NCI-H2107 (cell line): ENCODE measurements around the gene SEPTIN7.
"Not testable (repeated sequence)": the region's sequence is repeated elsewhere in the genome, so short reads cannot be mapped to it uniquely, and the experiment has no call there.

Source experiments
- DNase-seq: peaks from one replicate; lab custom pipeline; 2025; lab: John Stamatoyannopoulos, UW

SEPTIN7 gene

DNA sequence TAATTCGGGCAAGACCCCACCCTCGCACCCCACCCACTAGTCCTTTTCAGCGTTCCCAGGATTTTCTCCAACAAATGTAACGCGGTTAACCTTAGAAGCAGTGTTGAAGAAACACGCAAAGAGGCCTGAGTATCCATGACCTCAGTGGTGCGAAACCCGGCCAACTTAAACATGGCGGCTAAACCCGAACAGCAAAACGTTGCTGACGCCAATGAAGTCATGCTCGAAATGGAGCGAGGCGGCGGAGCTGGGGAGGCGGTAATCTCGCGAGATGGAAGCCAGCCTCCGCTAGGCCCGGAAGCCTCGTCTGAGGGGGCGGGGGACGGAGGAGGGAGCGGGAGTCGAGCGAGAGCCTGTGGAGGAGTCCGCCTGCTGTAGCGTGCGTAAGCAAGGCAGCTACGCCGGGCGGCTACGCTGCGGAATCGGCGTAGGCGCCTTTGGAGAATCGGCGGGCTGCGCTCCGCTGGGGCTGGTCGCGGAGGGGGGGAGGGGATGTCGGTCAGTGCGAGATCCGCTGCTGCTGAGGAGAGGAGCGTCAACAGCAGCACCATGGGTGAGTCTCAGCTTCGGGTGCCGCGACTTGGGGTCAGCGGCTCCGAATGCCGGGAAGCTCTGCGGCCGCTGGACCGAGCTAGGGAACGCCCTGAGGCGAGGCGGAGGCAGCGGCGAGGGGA is at the start of gene SEPTIN7:
Gene SEPTIN7 (plus strand): TSS at position 340 of the 674 bp plus-strand sequence. CDS start 153 bp downstream, at position 493.
- peak; percentile 99 for DNase-seq

DNA sequence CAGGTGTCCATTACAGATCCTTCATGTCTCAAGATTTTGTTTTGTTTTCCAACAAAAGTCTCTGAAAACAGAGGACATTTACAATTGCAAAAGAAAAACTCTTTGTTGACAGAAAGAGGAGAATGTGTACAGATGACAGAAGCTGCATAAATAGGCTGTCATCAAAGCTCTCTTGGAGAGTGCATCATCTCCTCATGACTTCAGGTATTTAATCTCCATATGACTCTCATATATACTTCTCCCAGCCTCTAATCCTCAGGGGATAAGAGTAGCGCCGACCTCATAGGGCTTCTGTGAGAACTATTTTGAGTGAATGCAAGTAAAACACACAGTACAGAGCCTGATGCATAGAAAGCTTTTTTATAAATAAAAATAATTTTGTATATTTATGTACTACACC is 48.1 kb upstream of the SEPTIN7 start:
- no peak for DNase-seq

DNA sequence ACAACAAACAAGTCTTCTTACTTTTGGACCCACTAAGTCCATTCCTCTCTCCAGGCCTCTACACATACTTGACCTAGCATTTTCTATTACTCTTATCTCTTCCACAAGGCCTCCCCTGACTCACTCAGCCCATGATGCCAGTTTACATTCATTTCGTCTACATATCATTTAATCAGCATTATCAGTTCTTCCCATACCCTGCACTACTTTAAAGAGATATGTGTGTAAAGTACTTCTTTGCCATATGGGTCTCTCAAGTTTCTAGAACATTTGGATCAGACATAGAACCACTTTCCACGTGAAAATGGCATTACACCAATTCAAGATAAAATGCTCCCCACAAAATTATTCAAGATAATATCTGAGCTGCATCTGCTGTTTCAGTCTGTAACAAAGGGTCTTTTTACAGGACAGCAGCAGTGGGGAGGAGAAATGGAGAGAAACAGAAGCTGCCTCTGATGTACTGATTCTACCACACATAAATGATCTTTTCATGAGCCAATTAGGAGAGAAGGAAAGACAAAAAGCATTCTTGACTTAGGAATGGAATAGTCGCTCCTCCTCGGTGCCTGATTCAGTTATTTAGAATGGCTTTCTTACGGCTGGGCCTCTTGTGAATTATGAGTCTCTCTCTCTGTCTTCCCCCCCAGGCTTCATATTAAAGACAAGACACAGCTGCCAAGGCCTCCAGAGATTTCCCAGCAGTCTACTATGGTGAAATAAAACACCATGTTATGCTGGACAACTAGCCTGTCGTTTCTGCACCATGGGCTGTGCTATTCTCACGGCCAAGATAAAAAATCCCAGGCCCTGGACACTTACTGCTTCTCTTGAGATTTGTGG is 46.9 kb upstream of the SEPTIN7 start:
- DNase-seq: no peak

DNA sequence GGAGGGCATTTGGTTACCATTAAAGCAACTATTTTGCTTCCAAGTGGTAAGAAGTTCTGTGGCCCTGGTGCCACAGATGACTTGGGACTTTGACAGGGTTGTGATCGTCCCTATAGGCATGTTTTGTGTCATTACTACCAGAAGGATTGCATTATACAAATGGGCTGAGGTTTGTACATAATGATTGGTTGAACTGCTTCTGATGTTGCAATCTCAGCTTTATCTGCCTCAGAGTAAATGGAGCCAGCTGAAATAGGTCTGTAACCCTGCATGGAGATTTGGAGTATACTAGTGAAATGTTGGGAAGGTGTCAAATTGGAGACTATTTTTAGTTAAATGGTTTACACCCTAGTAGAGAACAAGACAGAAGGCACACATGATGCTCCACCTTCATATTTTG is 46.1 kb upstream of the SEPTIN7 start:
- DNase-seq: no peak

DNA sequence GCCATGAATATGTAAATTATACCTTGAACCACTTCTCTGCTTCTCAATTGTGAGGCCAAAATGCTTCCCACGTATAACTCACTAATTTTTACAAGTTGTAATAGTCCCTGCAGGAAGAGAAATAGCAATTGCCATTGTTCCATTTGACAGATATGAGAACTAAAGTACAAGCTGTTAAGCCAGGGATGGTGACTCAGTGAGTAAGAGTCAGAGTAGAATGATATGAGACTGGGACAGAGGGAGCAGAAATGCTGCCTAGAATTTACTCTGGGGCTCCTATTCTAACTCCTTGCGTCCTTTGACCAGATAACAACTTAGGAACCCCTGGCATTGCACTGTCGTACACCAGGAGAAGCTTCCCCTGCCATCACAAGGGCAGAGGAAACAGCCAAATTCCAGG is 45.1 kb upstream of the SEPTIN7 start:
- DNase-seq: no peak

DNA sequence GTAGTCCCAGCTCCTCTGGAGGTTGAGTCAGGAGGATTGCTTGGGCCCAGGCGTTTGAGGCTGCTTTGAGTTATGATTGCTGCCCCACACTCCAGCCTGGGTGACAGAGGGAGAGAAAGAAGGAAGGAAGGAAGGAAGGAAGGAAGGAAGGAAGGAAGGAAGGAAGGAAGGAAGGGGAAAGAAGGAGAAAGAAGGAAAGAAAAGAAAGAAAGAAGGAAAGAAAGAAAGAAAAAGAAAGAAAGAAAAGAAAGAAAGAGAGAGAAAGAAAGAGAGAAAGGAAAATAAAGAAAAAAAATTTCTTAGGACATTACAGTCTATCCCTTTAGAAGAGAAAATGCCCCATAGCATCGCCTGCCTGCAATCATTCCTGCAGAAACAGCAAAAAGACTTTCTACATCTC is 44.4 kb upstream of the SEPTIN7 start:
- not testable (repeated sequence) for DNase-seq

DNA sequence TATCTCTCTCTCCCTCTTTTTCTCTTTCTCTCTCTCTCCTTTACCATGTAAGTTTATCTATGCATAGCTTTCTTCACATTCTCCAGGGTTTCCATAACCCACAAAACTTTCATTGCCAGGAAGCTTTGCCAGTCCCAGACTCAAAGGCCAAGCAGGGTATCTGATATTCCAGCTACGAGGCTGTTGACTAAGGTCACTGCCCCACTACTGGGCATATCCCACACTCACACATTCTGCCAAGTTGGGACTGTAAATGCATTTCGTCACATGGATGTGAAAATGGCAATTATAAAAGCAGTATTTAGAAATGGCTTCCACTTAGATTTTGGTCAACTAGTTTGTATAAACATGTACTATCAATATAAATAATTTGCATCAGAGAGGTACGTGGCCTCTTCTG is 43.3 kb upstream of the SEPTIN7 start:
- DNase-seq: no peak

DNA sequence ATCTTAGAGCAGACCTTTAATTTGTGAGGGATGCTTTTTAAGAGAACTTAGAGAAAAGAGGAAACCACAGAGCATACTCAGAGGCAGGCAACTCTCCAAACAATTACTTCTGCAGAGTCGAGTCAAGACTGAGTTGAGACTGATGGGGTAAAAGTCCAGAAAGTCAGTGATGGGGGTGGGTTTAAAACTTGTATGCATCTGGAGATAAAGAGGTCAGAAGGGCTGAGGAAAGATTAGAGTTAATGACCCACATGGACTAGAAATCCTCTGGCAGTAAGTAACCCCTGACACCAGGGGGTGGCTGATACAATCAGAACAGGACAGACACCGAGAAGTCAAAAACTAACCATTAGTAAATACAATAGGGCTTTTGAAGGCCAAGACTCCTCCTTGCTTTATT is 42.4 kb upstream of the SEPTIN7 start:
- DNase-seq: no peak

DNA sequence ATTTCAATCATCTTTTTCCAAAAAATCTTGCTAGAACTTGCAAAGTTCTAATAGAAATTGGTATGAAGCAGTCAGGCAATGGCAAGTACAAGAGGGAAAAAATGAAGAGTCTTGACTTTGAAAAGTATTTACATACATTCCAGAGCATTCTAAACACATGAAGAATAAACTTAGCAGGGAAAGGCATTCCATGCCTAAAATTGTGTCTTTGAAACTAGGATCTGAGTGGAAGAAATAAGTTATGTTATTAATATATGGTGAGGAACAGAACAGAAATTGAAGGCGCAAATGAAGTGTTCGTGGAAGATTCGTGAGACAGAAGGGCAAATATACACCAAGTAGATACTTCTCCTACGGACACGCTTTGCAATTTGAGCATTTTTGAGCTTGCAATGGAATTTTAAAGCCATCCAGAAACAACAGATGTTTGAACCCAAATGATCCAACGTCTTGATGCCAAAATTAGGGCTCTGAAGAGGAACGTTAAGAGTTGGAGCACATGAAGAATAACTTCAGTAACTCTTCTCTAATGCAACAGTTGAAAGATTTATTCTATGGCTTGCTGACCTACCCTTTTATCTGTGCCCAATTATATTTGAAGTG is 40.6 kb upstream of the SEPTIN7 start:
- no peak for DNase-seq

DNA sequence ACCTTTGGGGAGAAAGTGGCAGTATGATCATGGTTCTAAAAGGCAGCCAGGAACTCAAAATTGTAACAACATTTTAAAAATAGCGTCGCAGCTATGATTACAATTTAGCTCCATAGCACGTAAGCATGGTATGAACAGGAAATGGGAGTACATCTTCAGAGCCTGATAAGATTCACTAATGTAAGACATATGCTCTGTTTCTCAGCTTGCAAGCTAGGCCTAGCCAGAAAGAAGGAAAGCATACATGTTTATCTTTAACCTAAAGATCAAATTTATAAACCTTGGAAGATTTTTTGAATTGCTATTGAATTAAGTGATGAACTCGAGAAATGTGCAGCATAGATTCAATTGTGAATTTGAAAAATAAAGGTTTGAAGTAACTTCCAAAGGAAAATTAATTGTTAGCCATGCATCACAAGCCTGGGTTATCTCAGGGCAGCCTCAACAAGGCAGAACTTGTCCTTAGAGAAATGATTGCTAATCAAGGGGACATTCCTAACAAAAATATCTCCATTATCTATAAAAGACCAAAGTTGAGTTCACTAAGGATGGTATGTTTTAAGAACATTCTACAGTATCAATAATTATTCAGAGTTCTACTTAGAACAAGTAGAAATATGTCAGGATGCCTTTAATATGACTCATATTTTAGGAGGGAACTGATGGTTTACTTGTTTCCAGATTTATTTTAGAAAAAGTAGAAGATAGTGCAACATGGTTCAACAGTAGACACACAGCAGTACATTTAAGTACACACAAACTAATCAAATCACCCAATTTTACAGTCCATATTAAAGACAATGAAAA is 38.8 kb upstream of the SEPTIN7 start:
- no peak for DNase-seq

DNA sequence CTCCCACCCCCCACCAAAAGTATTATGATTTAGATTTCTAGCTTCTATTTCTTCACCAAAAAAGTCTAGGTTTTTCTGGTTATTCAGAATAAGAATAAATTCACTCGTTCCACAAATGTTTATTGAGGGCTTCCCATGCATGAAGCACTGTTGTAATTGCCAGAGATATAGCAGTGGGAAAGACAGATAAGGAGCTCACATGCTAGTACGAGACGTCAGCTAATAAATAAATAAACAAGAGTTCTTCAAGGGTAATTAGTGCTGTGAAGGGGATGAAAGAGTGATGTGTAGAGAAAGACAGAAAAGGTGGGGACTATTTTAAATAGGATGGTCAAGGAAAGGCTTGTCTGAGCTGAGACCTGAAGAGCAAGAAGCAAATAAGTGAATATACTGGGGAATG is 38.1 kb upstream of the SEPTIN7 start:
- DNase-seq: no peak

DNA sequence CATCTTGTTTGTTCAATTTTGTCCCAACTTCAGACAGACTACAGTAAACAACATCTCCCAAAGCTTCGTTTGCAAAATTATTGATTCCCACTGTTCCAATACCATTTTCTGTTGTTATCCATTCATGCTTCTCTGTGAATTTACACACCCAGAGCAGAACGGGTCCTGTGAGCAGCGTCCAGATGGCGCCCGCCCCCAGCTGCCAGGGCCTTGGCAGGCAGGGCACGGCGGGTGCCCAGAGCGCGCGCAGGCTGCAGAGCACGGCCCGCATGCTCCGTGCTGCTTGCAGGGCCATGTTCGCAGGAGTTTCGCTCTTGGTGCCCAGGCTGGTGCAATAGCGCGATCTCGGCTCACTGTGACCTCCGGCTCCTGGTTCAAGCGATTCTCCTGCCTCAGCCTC is 32.5 kb upstream of the SEPTIN7 start:
- DNase-seq: no peak

DNA sequence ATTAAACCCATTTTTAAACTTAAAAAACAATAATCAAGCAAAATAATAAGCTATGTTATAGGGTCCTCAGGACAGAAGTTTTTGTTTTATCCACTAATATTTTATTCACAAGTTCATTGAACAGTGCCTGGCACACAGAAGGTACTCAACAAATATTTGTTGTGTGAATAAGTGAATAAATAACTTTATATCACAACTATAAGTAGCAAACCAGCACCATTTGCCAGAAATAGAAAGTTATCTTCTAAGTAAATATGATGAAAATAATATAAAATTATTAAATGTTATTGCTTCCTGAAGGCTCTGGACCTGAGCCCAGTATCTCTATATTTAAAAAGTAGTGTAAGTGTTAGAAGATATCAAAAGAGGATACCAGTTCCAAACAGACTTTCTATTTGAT is 29.1 kb upstream of the SEPTIN7 start:
- no peak for DNase-seq

DNA sequence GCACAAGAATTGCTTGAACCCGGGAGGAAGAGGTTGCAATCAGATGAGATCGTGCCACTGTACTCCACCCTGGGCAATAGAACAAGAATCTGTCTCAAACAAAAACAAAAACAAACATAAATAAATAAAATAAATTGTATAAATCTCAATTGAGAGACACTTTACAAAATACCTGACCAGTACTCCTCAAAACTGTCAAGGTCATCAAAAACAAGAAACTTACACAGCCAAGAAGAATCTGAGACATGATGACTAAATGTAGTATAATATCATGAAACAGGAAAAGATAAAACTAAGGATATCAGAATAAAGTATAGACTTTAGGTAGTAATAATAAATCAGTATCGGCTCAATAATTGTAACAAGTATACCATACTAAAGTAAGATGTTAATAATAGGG is 26.9 kb upstream of the SEPTIN7 start:
- no peak for DNase-seq

DNA sequence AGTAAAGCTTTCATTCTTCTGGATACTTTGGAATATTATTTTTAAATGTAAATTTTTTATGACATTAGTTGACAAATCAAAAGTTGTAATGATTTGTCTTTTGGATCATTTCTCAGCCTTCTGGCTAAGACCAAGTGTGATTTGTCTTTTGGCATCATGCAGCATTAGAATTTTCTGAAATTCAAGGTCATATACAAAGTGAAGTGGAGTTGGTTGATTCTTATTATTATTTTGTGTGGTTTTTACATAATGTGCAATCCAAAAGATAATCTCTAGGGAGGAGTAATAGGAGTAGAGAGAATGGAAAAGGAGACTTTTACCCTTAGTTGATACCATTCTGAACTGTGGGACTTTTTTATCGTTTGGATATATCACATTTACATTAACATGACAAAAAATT is 24.2 kb upstream of the SEPTIN7 start:
- no peak for DNase-seq

DNA sequence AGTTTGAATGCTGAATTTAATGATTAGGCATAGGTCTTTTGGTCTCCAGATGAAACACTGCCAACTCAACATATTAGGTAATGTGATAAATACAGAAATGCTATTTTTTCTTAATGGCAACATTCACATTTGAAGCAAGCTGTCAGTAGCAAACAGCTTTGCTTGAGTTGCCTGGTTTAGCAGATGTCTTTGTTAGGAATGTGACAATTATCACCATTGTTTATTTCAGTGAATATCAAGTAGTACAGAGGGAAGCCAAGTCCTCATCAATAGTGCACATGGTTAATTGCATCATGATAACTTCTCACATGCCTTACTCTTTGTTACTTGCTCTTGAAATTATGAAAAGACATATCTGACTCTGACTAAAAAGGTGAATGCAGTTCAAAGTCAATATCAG is 23.7 kb upstream of the SEPTIN7 start:
- DNase-seq: no peak

DNA sequence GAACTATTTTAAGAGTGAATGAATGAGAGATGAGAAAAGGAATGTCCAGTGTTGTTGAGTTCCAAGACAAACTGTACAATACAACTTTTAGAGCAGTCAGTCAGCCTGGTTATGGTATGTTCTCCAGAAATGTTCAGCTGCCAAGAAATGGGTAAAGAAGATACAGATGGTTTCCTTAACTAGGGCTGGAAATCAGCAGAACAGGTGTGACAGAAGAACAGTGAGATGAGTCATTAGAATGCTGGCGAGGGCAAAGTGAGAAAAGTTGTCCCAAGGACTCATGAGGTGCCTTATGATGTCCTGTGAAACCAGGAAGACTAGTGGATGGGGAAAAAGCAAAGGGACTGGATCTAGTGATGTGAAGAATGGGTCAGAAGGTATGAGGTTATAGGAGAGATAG is 20.8 kb upstream of the SEPTIN7 start:
- no peak for DNase-seq

DNA sequence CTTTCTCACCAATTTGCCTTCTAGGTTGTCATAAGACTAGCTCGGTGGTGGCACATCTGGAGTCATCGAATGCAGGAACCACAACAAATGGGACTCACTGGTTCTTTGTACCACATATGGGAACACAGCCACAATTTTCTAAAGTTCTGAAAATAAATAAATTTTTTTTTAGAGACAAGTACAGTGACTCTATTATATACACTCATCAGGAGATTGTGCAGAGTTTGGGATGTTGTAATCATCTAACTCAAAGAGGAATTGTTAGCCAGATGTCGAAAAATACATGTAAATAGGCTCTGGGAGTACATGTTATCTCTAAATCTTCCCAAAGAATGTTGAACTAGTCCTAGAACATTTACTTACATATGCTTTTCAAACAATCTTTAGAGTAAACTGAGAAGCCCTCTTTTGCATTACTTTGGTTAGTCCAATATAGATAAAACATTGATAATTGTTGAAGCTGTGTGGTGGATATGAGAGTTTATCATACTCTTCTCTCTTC is 19.6 kb upstream of the SEPTIN7 start:
- no peak for DNase-seq

DNA sequence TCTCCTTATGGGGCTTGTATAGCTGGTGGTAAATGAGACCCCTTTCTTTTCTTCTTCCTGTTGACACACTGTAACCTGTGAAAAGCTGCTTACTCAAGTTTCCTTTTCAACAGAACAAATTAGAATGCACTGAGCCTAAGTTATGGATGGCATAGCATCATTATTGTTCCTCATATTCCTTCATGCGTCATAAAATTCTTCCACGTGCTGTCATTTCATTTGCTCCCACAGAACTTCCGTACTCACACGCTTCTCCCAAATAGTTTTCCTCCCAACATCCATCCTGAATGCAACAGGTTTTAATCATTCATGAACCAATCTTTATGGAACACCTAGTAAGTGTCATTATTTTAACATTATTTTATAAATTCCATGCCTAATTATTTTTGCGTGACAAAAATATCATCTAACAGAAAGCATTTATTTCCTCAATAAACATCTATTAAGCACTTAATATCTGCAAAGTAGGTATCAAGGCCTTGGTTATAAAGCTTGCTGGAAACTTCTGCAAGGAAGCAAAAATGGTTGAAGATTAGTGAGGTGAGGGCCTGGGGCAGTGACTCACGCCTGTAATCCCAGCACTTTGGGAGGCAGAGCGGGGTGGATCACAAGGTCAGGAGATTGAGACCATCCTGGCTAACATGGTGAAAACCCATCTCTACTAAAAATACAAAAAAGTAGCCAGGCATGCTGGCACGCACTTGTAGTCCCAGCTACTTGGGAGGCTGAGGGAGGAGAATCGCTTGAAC is 18.9 kb upstream of the SEPTIN7 start:
- no peak for DNase-seq

DNA sequence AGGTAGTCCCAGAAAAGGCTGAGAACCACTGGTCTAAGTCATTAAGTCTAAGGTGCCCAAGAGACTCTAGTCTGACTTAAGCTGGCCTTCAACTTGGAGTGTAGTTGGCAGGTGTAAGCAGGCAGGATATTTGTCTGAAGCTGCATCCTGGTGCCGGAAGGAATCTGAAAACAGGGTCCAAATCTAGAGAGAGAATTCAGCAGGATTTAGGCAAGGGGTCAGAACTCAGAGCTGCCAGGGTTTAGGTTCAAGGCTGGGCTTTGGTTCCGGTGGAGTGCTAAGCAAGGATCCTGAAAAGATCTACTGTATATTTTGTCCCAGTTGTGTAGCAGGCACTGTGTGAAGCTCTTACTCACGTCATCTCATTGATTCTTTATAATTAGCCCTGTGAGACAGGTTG is 16.5 kb upstream of the SEPTIN7 start:
- no peak for DNase-seq

DNA sequence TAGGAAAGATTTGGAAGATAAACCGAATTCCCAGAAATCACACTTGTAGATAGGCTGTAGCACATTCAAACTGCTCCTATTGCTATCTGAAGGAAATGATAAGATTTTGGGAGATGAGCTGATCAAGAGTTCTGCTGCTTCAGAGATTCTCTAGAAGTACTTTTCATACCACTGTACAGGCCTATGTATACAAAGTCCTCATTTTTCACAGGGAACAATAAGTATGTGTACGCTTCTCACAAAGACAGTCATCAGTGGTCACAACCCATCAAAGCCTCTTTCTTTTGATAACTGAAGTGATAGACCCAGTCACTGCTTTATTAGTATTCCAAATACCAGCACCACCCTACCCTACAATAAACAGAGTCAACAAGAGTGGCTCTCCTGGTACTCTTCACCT is 15.6 kb upstream of the SEPTIN7 start:
- DNase-seq: no peak
